HAP-1 (cell line): ENCODE results near the gene EGLN3.

Experiments
- DNase-seq, 2 experiments: peaks; one replicate each; pipeline ENCODE4 v3.0.0-alpha.2; 2016 to 2020; ENCODE audit warnings: low spot score in 2 of 2
- H3K27me3 ChIP-seq: fragments of 250-450 bp; sonication (Bioruptor Pico); 2 replicates; pipeline ENCODE4 v1.5.1; 2020; ENCODE audit warnings: low read depth, mild to moderate bottlenecking, moderate library complexity
- H3K36me3 ChIP-seq: fragments of 250-450 bp; sonication (Bioruptor Pico); replicated peaks from 2 replicates; pipeline ENCODE4 v1.5.1; 2020; ENCODE audit warnings: mild to moderate bottlenecking
- H3K4me1 ChIP-seq: fragments of 250-450 bp; sonication (Bioruptor Pico); 2 replicates; pipeline ENCODE4 v1.5.1; 2020; ENCODE audit warnings: mild to moderate bottlenecking
- H3K4me3 ChIP-seq: fragments of 250-450 bp; sonication (Bioruptor Pico); 2 replicates; pipeline ENCODE4 v1.5.1; 2020; ENCODE audit warnings: mild to moderate bottlenecking, moderate library complexity
- H3K9me3 ChIP-seq: fragments of 250-450 bp; sonication (Bioruptor Pico); 2 replicates; pipeline ENCODE4 v1.5.1; 2020; ENCODE audit warnings: mild to moderate bottlenecking, moderate library complexity
- in situ Hi-C: fragments of 300-500 bp; cut with MboI; formaldehyde crosslinking; loops from 3 replicates; pipeline ENCODE4 v1.14.3; 2020; ENCODE audit warnings: low sequenced_read_pairs, inconsistent platforms, mixed read lengths

Gene EGLN3

GRCh38 chr14:33906968-33907367 lies 43.9 kb downstream of the EGLN3 start:
- in situ Hi-C loops, result no loop called here
- Histone ChIP-seq H3K4me3 (no peak overlapping the region), H3K9me3 (no peaks in the 10 kb centered on the region), H3K36me3 (no peaks in the 10 kb centered on the region), H3K4me1 (no peaks in the 10 kb centered on the region), H3K27me3 (no peaks in the 10 kb centered on the region)
- no peak for DNase-seq

- Histone ChIP-seq H3K4me1 (no peaks in the 10 kb centered on the region), H3K9me3 (no peaks in the 10 kb centered on the region), H3K4me3 (no peak overlapping the region), H3K36me3 (no peaks in the 10 kb centered on the region), H3K27me3 (no peaks in the 10 kb centered on the region)
- no peak for DNase-seq
- in situ Hi-C loops, result no loop called here
Measured at GRCh38 chr14:33904609-33905008, 46.3 kb downstream of the EGLN3 start.

- no peaks in the 10 kb centered on the region for H3K9me3 ChIP-seq
- DNase-seq, result no peak
- no peaks in the 10 kb centered on the region for H3K36me3 ChIP-seq
- H3K4me1 ChIP-seq, result no peaks in the 10 kb centered on the region
- H3K27me3 ChIP-seq, result no peaks in the 10 kb centered on the region
- no peak overlapping the region for H3K4me3 ChIP-seq
- in situ Hi-C loops, result no loop called here
Measured at GRCh38 chr14:33903369-33903768, 47.5 kb downstream of the EGLN3 start.

- no peak for DNase-seq
- H3K27me3 ChIP-seq, result no peaks in the 10 kb centered on the region
- in situ Hi-C loops, result no loop called here
- no peak overlapping the region for H3K4me3 ChIP-seq
- no peaks in the 10 kb centered on the region for H3K9me3 ChIP-seq
- H3K36me3 ChIP-seq, result no peaks in the 10 kb centered on the region
- no peaks in the 10 kb centered on the region for H3K4me1 ChIP-seq
Measured at GRCh38 chr14:33902363-33902762, 48.5 kb downstream of the EGLN3 start.

- Histone ChIP-seq H3K4me3 (no peak overlapping the region), H3K4me1 (no peaks in the 10 kb centered on the region), H3K36me3 (no peaks in the 10 kb centered on the region), H3K27me3 (no peaks in the 10 kb centered on the region), H3K9me3 (no peaks in the 10 kb centered on the region)
- no peak for DNase-seq
- in situ Hi-C loops, result no loop called here
Measured at GRCh38 chr14:33901426-33902155, 49.3 kb downstream of the EGLN3 start.

GRCh38 chr14:33900706-33901105 lies 50.2 kb downstream of the EGLN3 start:
- H3K36me3 ChIP-seq, result no peaks in the 10 kb centered on the region
- in situ Hi-C loops, result no loop called here
- H3K4me3 ChIP-seq, result no peak overlapping the region
- H3K9me3 ChIP-seq, result no peaks in the 10 kb centered on the region
- H3K4me1 ChIP-seq, result no peaks in the 10 kb centered on the region
- H3K27me3 ChIP-seq, result no peaks in the 10 kb centered on the region
- no peak for DNase-seq

GRCh38 chr14:33899723-33900341 lies 51.0 kb downstream of the EGLN3 start:
- Histone ChIP-seq H3K36me3 (no peaks in the 10 kb centered on the region), H3K4me3 (no peak overlapping the region), H3K4me1 (no peaks in the 10 kb centered on the region), H3K27me3 (no peaks in the 10 kb centered on the region), H3K9me3 (no peaks in the 10 kb centered on the region)
- DNase-seq, result no peak
- in situ Hi-C loops, result no loop called here

- DNase-seq, result no peak
- Histone ChIP-seq H3K27me3 (no peaks in the 10 kb centered on the region), H3K4me1 (no peaks in the 10 kb centered on the region), H3K9me3 (no peaks in the 10 kb centered on the region), H3K4me3 (no peak overlapping the region), H3K36me3 (no peaks in the 10 kb centered on the region)
- in situ Hi-C loops, result no loop called here
Measured at GRCh38 chr14:33897878-33898535, 52.9 kb downstream of the EGLN3 start.

- in situ Hi-C loops, result no loop called here
- H3K4me3 ChIP-seq, result no peak overlapping the region
Measured at GRCh38 chr14:33897382-33897781, 53.5 kb downstream of the EGLN3 start.

GRCh38 chr14:33894339-33894738 lies 56.5 kb downstream of the EGLN3 start:
- peaks cover 5% of the 10 kb centered on the region; the same call in 1 of the 2 replicates for H3K9me3 ChIP-seq
- H3K27me3 ChIP-seq, result no peaks in the 10 kb centered on the region
- no peak overlapping the region for H3K4me3 ChIP-seq
- in situ Hi-C loops, result no loop called here
- DNase-seq, result no peak
- no peaks in the 10 kb centered on the region for H3K36me3 ChIP-seq
- no peaks in the 10 kb centered on the region for H3K4me1 ChIP-seq

More at GRCh38 chr14:33897382-33897781, 53.5 kb downstream of the EGLN3 start:
- no peak for DNase-seq
- no peaks in the 10 kb centered on the region for H3K36me3 ChIP-seq
- no peaks in the 10 kb centered on the region for H3K9me3 ChIP-seq
- H3K27me3 ChIP-seq, result no peaks in the 10 kb centered on the region
- no peaks in the 10 kb centered on the region for H3K4me1 ChIP-seq

- no peaks in the 10 kb centered on the region for H3K27me3 ChIP-seq
- H3K4me3 ChIP-seq, result no peak overlapping the region
- H3K36me3 ChIP-seq, result no peaks in the 10 kb centered on the region
- in situ Hi-C loops, result no loop called here
- peaks cover 5% of the 10 kb centered on the region; the same call in 1 of the 2 replicates for H3K9me3 ChIP-seq
- H3K4me1 ChIP-seq, result no peaks in the 10 kb centered on the region
- no peak for DNase-seq
Measured at GRCh38 chr14:33891700-33892099, 59.2 kb downstream of the EGLN3 start.

- Histone ChIP-seq H3K27me3 (no peaks in the 10 kb centered on the region), H3K4me1 (no peaks in the 10 kb centered on the region), H3K36me3 (no peaks in the 10 kb centered on the region), H3K9me3 (peaks cover 5% of the 10 kb centered on the region; the same call in 1 of the 2 replicates), H3K4me3 (no peak overlapping the region)
- in situ Hi-C loops, result no loop called here
- DNase-seq, result no peak
Measured at GRCh38 chr14:33884916-33885315, 66.0 kb downstream of the EGLN3 start.

GRCh38 chr14:33880330-33880729 lies 70.5 kb downstream of the EGLN3 start:
- no peaks in the 10 kb centered on the region for H3K27me3 ChIP-seq
- no peaks in the 10 kb centered on the region for H3K4me1 ChIP-seq
- in situ Hi-C loops, result no loop called here
- no peak for DNase-seq
- no peak overlapping the region for H3K4me3 ChIP-seq
- no peaks in the 10 kb centered on the region for H3K36me3 ChIP-seq
- H3K9me3 ChIP-seq, result no peaks in the 10 kb centered on the region

GRCh38 chr14:33879684-33880286 lies 71.1 kb downstream of the EGLN3 start:
- Histone ChIP-seq H3K9me3 (no peaks in the 10 kb centered on the region), H3K36me3 (no peaks in the 10 kb centered on the region), H3K4me1 (no peaks in the 10 kb centered on the region), H3K4me3 (no peak overlapping the region), H3K27me3 (no peaks in the 10 kb centered on the region)
- in situ Hi-C loops, result no loop called here
- no peak for DNase-seq
